Measurements from ENCODE around the gene KIAA0232.

DNA sequence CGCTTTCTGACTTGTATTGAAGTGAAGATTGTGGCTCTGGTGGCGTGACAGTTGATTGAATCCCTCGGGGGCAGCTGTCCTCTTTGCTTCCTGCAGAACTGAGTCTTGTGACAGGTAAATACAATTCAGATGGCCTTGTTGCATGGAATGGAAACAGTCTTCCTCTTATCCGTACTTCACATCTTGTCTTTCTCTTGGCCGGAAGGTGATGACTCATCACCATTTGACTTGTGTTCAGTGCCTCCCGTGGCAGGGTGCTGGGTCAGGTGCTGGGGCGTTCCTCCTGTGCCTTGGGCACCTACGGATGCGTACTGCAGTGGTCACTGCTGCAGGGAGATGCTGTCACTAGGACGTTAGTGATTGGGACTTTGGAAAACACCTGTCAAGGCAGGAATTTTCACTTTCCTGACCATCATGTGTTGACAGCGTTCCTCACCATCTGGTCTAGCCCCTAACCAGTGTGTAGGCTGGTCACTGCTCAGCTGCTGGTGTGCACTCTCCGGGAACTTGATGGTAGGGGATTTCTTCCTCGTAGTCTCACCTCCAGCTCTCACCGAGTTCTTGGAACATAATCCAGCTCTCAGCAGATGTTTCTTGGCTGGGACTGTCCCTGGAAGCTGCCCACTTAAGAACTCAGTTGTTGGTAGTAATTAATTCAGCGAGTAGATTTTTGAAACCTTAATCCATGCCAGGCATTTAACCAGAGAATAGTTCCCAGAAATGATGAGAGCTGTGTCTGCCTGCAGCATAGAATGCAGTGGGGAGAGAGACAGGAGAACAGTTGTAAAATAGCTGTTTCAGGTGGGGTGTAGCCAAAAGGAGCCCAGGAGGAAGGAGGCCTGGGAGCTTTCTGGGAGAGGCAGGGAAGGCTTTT is 134.3 kb downstream of the KIAA0232 start:
- TF ChIP-seq, protein P1, sequence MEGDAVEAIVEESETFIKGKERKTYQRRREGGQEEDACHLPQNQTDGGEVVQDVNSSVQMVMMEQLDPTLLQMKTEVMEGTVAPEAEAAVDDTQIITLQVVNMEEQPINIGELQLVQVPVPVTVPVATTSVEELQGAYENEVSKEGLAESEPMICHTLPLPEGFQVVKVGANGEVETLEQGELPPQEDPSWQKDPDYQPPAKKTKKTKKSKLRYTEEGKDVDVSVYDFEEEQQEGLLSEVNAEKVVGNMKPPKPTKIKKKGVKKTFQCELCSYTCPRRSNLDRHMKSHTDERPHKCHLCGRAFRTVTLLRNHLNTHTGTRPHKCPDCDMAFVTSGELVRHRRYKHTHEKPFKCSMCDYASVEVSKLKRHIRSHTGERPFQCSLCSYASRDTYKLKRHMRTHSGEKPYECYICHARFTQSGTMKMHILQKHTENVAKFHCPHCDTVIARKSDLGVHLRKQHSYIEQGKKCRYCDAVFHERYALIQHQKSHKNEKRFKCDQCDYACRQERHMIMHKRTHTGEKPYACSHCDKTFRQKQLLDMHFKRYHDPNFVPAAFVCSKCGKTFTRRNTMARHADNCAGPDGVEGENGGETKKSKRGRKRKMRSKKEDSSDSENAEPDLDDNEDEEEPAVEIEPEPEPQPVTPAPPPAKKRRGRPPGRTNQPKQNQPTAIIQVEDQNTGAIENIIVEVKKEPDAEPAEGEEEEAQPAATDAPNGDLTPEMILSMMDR (IDR thresholded peaks at IDR 0.05; ENCODE audit: borderline replicate concordance, extremely low read depth, low read length, poor library complexity, severe bottlenecking), result no peak
- no peak for TF ChIP-seq EZH2 (IDR thresholded peaks at IDR 0.05; ENCODE audit: borderline replicate concordance, low read depth, low read length, severe bottlenecking)
